ENCODE measurements around the gene MYO1D.

MYO1D gene

GRCh38 chr17:32493976-32494513, 382.9 kb downstream of the MYO1D start:
- no peak for DNase-seq (ENCODE audit: extremely low read depth in 1 of 2, low read depth in 1 of 2)

- DNase-seq (ENCODE audit: extremely low read depth in 1 of 2, low read depth in 1 of 2) = no peak
These were observed 383.4 kb downstream of the MYO1D start for GRCh38 chr17:32493571-32493970.

GRCh38 chr17:32492648-32493289, 384.2 kb downstream of the MYO1D start:
- DNase-seq (ENCODE audit: extremely low read depth in 1 of 2, low read depth in 1 of 2) = no peak

- no peak for DNase-seq (ENCODE audit: extremely low read depth in 1 of 2, low read depth in 1 of 2)
These were observed 384.7 kb downstream of the MYO1D start for GRCh38 chr17:32492264-32492589.

GRCh38 chr17:32491371-32492263, 385.3 kb downstream of the MYO1D start:
- no peak for DNase-seq (ENCODE audit: extremely low read depth in 1 of 2, low read depth in 1 of 2)

- no peak for DNase-seq (ENCODE audit: extremely low read depth in 1 of 2, low read depth in 1 of 2)
These were observed 386.8 kb downstream of the MYO1D start for GRCh38 chr17:32490101-32490482.

GRCh38 chr17:32489320-32490100, 387.4 kb downstream of the MYO1D start:
- no peak for DNase-seq (ENCODE audit: extremely low read depth in 1 of 2, low read depth in 1 of 2)

- DNase-seq (ENCODE audit: extremely low read depth in 1 of 2, low read depth in 1 of 2) = no peak
These were observed 388.2 kb downstream of the MYO1D start for GRCh38 chr17:32488604-32489180.

- DNase-seq (ENCODE audit: extremely low read depth in 1 of 2, low read depth in 1 of 2) = no peak
These were observed 388.8 kb downstream of the MYO1D start for GRCh38 chr17:32488177-32488542.

GRCh38 chr17:32487473-32488176, 389.3 kb downstream of the MYO1D start:
- no peak for DNase-seq (ENCODE audit: extremely low read depth in 1 of 2, low read depth in 1 of 2)

- DNase-seq (ENCODE audit: extremely low read depth in 1 of 2, low read depth in 1 of 2) = peak; percentile 41 to 46
These were observed 390.0 kb downstream of the MYO1D start, which contains the start of gene CDK5R1 for GRCh38 chr17:32486701-32487472. Gene CDK5R1, plus strand, starts transcription at chr17:32486993. Its CDS starts 628 bp downstream, at chr17:32487621.

- peak; percentile 33 to 42 for DNase-seq (ENCODE audit: extremely low read depth in 1 of 2, low read depth in 1 of 2)
These were observed 390.7 kb downstream of the MYO1D start for GRCh38 chr17:32486111-32486700.

GRCh38 chr17:32485261-32486110, 391.4 kb downstream of the MYO1D start:
- DNase-seq (ENCODE audit: extremely low read depth in 1 of 2, low read depth in 1 of 2) = no peak

GRCh38 chr17:32484628-32485027, 392.3 kb downstream of the MYO1D start:
- no peak for DNase-seq (ENCODE audit: extremely low read depth in 1 of 2, low read depth in 1 of 2)

GRCh38 chr17:32484041-32484461, 392.9 kb downstream of the MYO1D start:
- DNase-seq (ENCODE audit: extremely low read depth in 1 of 2, low read depth in 1 of 2) = no peak

- no peak for DNase-seq (ENCODE audit: extremely low read depth in 1 of 2, low read depth in 1 of 2)
These were observed 393.4 kb downstream of the MYO1D start for GRCh38 chr17:32483451-32484019.

GRCh38 chr17:32482568-32483320, 394.2 kb downstream of the MYO1D start:
- DNase-seq (ENCODE audit: extremely low read depth in 1 of 2, low read depth in 1 of 2) = no peak

Measured in stimulated activated CD8-positive, alpha-beta memory T cell treated with anti-CD3 and anti-CD28 coated beads, Interleukin-7, amount 100 ng/mL, for 48 hours (primary cell).